K562 (cell line): ENCODE measurements around the gene APOLD1. TPM values are rescaled to one million over a fixed set of nuclear protein-coding genes. Genes with fewer than 3 reads are reported as not detected.

Experiments used
- ATAC-seq: fragments of 200-7000 bp; cut with Tn5 transposase; 3 replicates; pipeline ENCODE4 v1.9.1; 2020; ENCODE audit warnings: moderate library complexity
- BruUV-seq: library from RNA; stranded (reverse); fragments of 400-500 nt; replicated peaks from 2 replicates; lab custom pipeline; 2021; lab: Mats Ljungman, UMichigan
- CTCF ChIA-PET: fragments of 300-600 bp; formaldehyde crosslinking; extraction: SDS; loops from one replicate; lab custom pipeline; 2021; ENCODE audit warnings: low intra/inter-chr PET ratio; lab: Yijun Ruan, JAX
- POLR2A ChIA-PET: fragments of 300-600, 350-650 bp; sonication (Branson Sonifier 250); formaldehyde crosslinking; extraction: SDS; loops from one replicate; lab custom pipeline; 2021; ENCODE audit warnings: antibody characterized with exemption, inconsistent platforms; lab: Yijun Ruan, JAX
- DNase-seq, 4 experiments: peaks; one replicate each; pipeline versions ENCODE4 v3.0.0 to v3.0.0-alpha.2; 2011 to 2018; ENCODE audit warnings: low spot score in 3 of 4, mixed read lengths in 3 of 4; ENCODE audit errors: extremely low read depth in 1 of 4
- FAIRE-seq: peaks from 2 replicates; lab custom pipeline; 2011; peaks lifted over from hg19 to GRCh38; lab: Jason Lieb, UNC
- H2AFZ ChIP-seq: 2 replicates; pipeline ENCODE4 v1.6.0; 2011; ENCODE audit warnings: low read depth, low read length, control low read depth, inconsistent platforms
- H3K27ac ChIP-seq: fragments of 200-600 bp; 3 replicates; pipeline ENCODE4 v1.8.0; 2011; ENCODE audit warnings: low read depth, mild to moderate bottlenecking, control low read depth, inconsistent platforms, low read length, moderate library complexity, mixed read lengths; ENCODE audit errors: extremely low read depth
- H3K27me3 ChIP-seq, 2 experiments: fragments of 300-600 bp in 1 of 2; 2 replicates in 1 of 2; 3 replicates in 1 of 2; pipeline versions ENCODE4 v1.6.0 to v1.8.0; 2011; ENCODE audit warnings: inconsistent platforms in 2 of 2, low read length in 2 of 2, mild to moderate bottlenecking in 1 of 2, mixed read lengths in 1 of 2, moderate library complexity in 1 of 2; ENCODE audit not compliant: control insufficient read depth in 2 of 2, insufficient read depth in 2 of 2
- H3K36me3 ChIP-seq: fragments of 300-600 bp; 3 replicates; pipeline ENCODE4 v1.8.0; 2011; ENCODE audit warnings: mild to moderate bottlenecking, low read length, inconsistent platforms; ENCODE audit not compliant: control insufficient read depth, insufficient read depth
- H3K4me1 ChIP-seq, 2 experiments: fragments of 200-600 bp in 1 of 2; replicated peaks in 1 of 2; 2 replicates in 1 of 2; 3 replicates in 1 of 2; pipeline versions ENCODE4 v1.5.1 to v1.8.0; 2011; ENCODE audit warnings: inconsistent platforms in 2 of 2, low read length in 2 of 2, mild to moderate bottlenecking in 1 of 2, mixed read lengths in 1 of 2, moderate library complexity in 1 of 2; ENCODE audit not compliant: control insufficient read depth in 2 of 2, insufficient read depth in 2 of 2
- H3K4me2 ChIP-seq: 2 replicates; pipeline ENCODE4 v1.6.1; 2011; ENCODE audit warnings: low read length, control low read depth, inconsistent platforms, mixed read lengths; ENCODE audit not compliant: insufficient read depth
- H3K4me3 ChIP-seq: fragments of 200-600 bp; sonication (generic), shearing (Covaris generic); 2 replicates; pipeline ENCODE4 v1.5.1; 2016; ENCODE audit warnings: control low read depth, inconsistent platforms
- H3K79me2 ChIP-seq: fragments of 200-600 bp; 3 replicates; pipeline ENCODE4 v1.8.0; 2011; ENCODE audit warnings: low read length, inconsistent platforms; ENCODE audit not compliant: control insufficient read depth, insufficient read depth
- H3K9ac ChIP-seq, 2 experiments: 2 replicates each; pipeline versions ENCODE4 v1.6.0 to v1.6.1; 2011; ENCODE audit warnings: low read depth in 2 of 2, low read length in 2 of 2, control low read depth in 1 of 2, inconsistent platforms in 1 of 2, mild to moderate bottlenecking in 1 of 2, mixed read lengths in 1 of 2; ENCODE audit not compliant: insufficient read depth in 1 of 2
- H3K9me1 ChIP-seq: one replicate; pipeline ENCODE4 v1.6.0; 2011; ENCODE audit warnings: inconsistent platforms, mild to moderate bottlenecking, low read length, moderate library complexity; ENCODE audit not compliant: control insufficient read depth, insufficient read depth
- H3K9me3 ChIP-seq: replicated peaks from 2 replicates; pipeline ENCODE4 v1.5.1; 2011; ENCODE audit warnings: low read depth, low read length, inconsistent platforms; ENCODE audit not compliant: control insufficient read depth, insufficient read depth
- H4K20me1 ChIP-seq: replicated peaks from 2 replicates; pipeline ENCODE4 v1.6.1; 2011; ENCODE audit warnings: low read length, inconsistent platforms, mixed read lengths; ENCODE audit not compliant: control insufficient read depth, insufficient read depth
- CXXC5 ChIP-seq: fragments of 250-450 bp; sonication (Bioruptor Pico); IDR thresholded peaks from 2 replicates; pipeline ENCODE4 v1.8.0; 2022; ENCODE audit warnings: inconsistent platforms, mild to moderate bottlenecking, moderate library complexity
- RAD21 ChIP-seq, 2 experiments: fragments of 250-450 bp in 1 of 2; fragments of 450-650 bp in 1 of 2; sonication (Bioruptor Pico) in 1 of 2; formaldehyde crosslinking in 1 of 2; IDR thresholded peaks in 1 of 2; conservative IDR thresholded peaks in 1 of 2; 2 replicates each; pipeline versions ENCODE4 v1.4.0 to v1.8.0; 2020 to 2022; ENCODE audit warnings: mild to moderate bottlenecking in 2 of 2, moderate library complexity in 1 of 2
- WGBS: fragments of 100-300 bp; shearing (Covaris generic); methylation state at CpG from one replicate; pipeline ENCODE4 v1.1.6; 2016; ENCODE audit warnings: low coverage, mixed read lengths; ENCODE audit not compliant: insufficient coverage; ENCODE audit errors: missing lambda C conversion rate; 5-methylcytosine and 5-hydroxymethylcytosine counted together
- in situ Hi-C: fragments of 300-500 bp; cut with MboI; formaldehyde crosslinking; loops from 4 replicates; pipeline ENCODE4 v1.15.0; 2018; ENCODE audit warnings: inconsistent platforms, mixed read lengths
- intact Hi-C: fragments of 100-400 bp; cut with micrococcal nuclease; formaldehyde crosslinking; loops from 2 replicates; pipeline ENCODE4 v1.14.2; 2022
- polyA plus RNA-seq, 8 experiments: library from polyadenylated mRNA; depleted of rRNA in 4 of 8; stranded (reverse) in 5 of 8; unstranded in 3 of 8; fragments of >200 nt; fragmentation: Nextera tagmentation in 2 of 8; fragmentation: Illumina TruSeq in 1 of 8; extraction: Ambion mirVana in 2 of 8; extraction: Trizol in 1 of 8; gene quantifications; 2 replicates each; pipeline versions ENCODE4 v1.2.1 to v1.2.3, GENCODE V29; 2011 to 2014; ENCODE audit warnings: inconsistent platforms in 1 of 8, missing spikeins in 1 of 8
- total RNA-seq, 7 experiments: library from RNA; depleted of rRNA in 6 of 7; stranded (reverse); fragments of >200 nt in 6 of 7; fragmentation: Illumina TruSeq in 2 of 7; extraction: Trizol in 2 of 7; gene quantifications; 2 replicates each; pipeline versions ENCODE4 v1.2.1 to v1.2.3, GENCODE V29; 2011 to 2021; ENCODE audit warnings: low replicate concordance in 1 of 7
- TF ChIP-seq, protein P1 (sequence below), 3 experiments: IDR thresholded peaks in 2 of 3; conservative IDR thresholded peaks in 1 of 3; 2 replicates each; pipeline ENCODE4 v1.5.1; 2011 to 2012; ENCODE audit warnings: low read length in 3 of 3, mild to moderate bottlenecking in 3 of 3, control low read depth in 2 of 3, improper control_type of control experiment in 1 of 3, inconsistent platforms in 1 of 3, low read depth in 1 of 3, mixed read lengths in 1 of 3, moderate library complexity in 1 of 3; ENCODE audit not compliant: insufficient read depth in 2 of 3
- TF ChIP-seq, protein P2 (sequence below), 2 experiments: fragments of 450-650 bp; formaldehyde crosslinking in 1 of 2; IDR thresholded peaks; 2 replicates each; pipeline versions ENCODE4 v1.4.0 to v1.6.1; 2014 to 2020; ENCODE audit warnings: mild to moderate bottlenecking in 2 of 2, borderline replicate concordance in 1 of 2, low read depth in 1 of 2

The APOLD1 gene
- total and polyA plus RNA-seq, 9 of the 15 experiments (the other 6 are each of a cell fraction or from before 2014, with no cell fraction given): 0.28 to 1.1 (median 0.61) TPM

DNA sequence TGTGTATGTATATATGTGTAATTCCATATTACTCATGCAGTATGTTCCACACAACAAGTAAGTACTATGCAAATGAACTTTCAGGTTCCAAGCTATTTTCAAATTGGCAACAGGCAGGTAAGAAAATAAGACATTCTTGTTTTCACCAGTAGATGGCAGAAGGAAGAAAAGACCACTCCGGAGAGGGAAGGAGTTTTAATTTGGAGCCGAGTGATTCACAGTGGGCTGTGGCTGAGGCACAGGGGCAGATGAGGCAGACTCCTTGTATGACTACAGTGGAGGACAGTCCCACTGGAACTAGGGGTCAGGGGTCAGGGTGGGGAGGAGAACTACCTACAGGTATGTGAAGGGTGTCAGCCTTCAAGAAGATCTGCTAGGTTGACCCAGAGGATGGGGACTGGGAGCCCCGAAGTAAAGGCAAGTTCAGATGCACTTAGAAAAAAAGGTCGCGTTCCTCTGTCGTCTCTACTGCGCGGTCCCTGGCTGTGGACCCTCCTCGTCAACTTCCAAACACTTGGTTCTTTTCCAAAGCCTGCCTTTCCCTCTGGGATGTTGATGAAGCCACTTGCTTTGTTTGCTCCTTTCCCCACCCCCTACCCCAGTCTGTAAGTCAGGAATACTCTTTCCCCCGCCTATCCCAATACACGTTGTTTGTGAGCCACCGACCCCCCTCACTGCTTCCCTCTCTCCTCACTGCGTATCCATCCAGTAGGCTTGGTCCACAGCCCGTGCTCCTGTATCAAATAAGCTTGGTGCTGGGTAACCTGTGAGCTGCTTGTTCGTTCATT is 51.8 kb downstream of the APOLD1 start:
- peak; percentile 86 for ATAC-seq
- no peaks in the 10 kb centered on the region for H3K27me3 ChIP-seq
- H3K9me3 ChIP-seq: no peaks in the 10 kb centered on the region
- no peak overlapping the region for H3K4me2 ChIP-seq
- H3K4me1 ChIP-seq: no peaks in the 10 kb centered on the region; a peak in 1 of 5 replicates
- no peak overlapping the region for H3K4me3 ChIP-seq
- no peaks in the 10 kb centered on the region; the same call in 1 of the 2 replicates for H4K20me1 ChIP-seq
- in situ Hi-C loops: no loop called here
- BruUV-seq: no TSS peak
- no peak overlapping the region for H3K27ac ChIP-seq
- H2AFZ ChIP-seq: no peak overlapping the region
- ChIA-PET CTCF (interaction anchor here (0.7 to 1.8 kb wide), 2 partner anchors 146 to 148 kb away, joined by 5 to 6 read pairs; no protein-coding TSS in a partner anchor), POLR2A (no interaction called here)
- no peaks in the 10 kb centered on the region for H3K9me1 ChIP-seq
- intact Hi-C loops: no loop called here
- 65% methylated on average over 10 of the region's 15 CpGs for WGBS
- peak; percentile 79 for FAIRE-seq
- H3K9ac ChIP-seq: no peak overlapping the region
- no peaks in the 10 kb centered on the region for H3K79me2 ChIP-seq
- TF ChIP-seq, protein P1, sequence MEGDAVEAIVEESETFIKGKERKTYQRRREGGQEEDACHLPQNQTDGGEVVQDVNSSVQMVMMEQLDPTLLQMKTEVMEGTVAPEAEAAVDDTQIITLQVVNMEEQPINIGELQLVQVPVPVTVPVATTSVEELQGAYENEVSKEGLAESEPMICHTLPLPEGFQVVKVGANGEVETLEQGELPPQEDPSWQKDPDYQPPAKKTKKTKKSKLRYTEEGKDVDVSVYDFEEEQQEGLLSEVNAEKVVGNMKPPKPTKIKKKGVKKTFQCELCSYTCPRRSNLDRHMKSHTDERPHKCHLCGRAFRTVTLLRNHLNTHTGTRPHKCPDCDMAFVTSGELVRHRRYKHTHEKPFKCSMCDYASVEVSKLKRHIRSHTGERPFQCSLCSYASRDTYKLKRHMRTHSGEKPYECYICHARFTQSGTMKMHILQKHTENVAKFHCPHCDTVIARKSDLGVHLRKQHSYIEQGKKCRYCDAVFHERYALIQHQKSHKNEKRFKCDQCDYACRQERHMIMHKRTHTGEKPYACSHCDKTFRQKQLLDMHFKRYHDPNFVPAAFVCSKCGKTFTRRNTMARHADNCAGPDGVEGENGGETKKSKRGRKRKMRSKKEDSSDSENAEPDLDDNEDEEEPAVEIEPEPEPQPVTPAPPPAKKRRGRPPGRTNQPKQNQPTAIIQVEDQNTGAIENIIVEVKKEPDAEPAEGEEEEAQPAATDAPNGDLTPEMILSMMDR (IDR thresholded peaks at IDR 0.05 in 2 of 3, conservative IDR thresholded peaks at IDR 0.05 in 1 of 3; ENCODE audit: insufficient read depth in 2 of 3, low read depth in 1 of 3, low read length in 3 of 3): peak; percentile 14 to 56 (median 47); a peak in 5 of 6 replicates
- TF ChIP-seq, protein P2, sequence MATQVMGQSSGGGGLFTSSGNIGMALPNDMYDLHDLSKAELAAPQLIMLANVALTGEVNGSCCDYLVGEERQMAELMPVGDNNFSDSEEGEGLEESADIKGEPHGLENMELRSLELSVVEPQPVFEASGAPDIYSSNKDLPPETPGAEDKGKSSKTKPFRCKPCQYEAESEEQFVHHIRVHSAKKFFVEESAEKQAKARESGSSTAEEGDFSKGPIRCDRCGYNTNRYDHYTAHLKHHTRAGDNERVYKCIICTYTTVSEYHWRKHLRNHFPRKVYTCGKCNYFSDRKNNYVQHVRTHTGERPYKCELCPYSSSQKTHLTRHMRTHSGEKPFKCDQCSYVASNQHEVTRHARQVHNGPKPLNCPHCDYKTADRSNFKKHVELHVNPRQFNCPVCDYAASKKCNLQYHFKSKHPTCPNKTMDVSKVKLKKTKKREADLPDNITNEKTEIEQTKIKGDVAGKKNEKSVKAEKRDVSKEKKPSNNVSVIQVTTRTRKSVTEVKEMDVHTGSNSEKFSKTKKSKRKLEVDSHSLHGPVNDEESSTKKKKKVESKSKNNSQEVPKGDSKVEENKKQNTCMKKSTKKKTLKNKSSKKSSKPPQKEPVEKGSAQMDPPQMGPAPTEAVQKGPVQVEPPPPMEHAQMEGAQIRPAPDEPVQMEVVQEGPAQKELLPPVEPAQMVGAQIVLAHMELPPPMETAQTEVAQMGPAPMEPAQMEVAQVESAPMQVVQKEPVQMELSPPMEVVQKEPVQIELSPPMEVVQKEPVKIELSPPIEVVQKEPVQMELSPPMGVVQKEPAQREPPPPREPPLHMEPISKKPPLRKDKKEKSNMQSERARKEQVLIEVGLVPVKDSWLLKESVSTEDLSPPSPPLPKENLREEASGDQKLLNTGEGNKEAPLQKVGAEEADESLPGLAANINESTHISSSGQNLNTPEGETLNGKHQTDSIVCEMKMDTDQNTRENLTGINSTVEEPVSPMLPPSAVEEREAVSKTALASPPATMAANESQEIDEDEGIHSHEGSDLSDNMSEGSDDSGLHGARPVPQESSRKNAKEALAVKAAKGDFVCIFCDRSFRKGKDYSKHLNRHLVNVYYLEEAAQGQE (IDR thresholded peaks at IDR 0.05; ENCODE audit: borderline replicate concordance): peak; percentile 23; the same call in 1 of the 2 replicates
- TF ChIP-seq, protein P2 (CRISPR knock-in tag; IDR thresholded peaks at IDR 0.05; ENCODE audit: low read depth): no peak
- TF ChIP-seq RAD21 (CRISPR knock-in tag; conservative IDR thresholded peaks at IDR 0.05 in 1 of 2, IDR thresholded peaks at IDR 0.05 in 1 of 2) (peak; percentile 22 to 47; a peak in 3 of 4 replicates), CXXC5 (no peak)
- peak; percentile 44 to 54 (median 48) for DNase-seq
- peaks cover 13% of the 10 kb centered on the region; the same call in 2 of the 3 replicates for H3K36me3 ChIP-seq
